C4-2B (cell line): Measurements from ENCODE around the gene VEPH1.

Source experiments
- ZFX ChIP-seq: fragments of 450-650 bp; IDR thresholded peaks from 2 replicates; pipeline ENCODE4 v1.6.1; 2017
- TF ChIP-seq, protein P1 (sequence below): fragments of 450-650 bp; conservative IDR thresholded peaks from 2 replicates; pipeline ENCODE4 v1.5.1; 2017; ENCODE audit warnings: mild to moderate bottlenecking

DNA sequence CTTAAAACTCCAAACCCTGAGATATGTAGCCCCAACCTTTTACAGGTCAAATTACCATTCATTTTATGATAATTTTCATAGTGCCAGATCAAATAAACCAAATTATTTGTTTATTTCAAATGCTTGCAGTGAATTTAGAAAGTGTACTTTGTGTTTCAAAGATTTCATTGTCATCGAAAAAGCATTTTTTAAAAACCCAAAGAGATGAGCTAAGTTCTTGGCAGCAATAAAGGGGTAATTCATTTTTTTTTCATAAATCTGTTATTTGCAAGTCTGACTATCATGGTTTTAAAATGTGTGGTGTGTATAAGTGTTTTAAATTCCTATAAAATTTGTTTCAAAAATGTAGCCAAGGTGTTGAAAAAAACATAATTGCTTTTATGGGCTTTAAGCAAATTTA lies 49.4 kb downstream of the VEPH1 start:
- TF ChIP-seq, protein P1, sequence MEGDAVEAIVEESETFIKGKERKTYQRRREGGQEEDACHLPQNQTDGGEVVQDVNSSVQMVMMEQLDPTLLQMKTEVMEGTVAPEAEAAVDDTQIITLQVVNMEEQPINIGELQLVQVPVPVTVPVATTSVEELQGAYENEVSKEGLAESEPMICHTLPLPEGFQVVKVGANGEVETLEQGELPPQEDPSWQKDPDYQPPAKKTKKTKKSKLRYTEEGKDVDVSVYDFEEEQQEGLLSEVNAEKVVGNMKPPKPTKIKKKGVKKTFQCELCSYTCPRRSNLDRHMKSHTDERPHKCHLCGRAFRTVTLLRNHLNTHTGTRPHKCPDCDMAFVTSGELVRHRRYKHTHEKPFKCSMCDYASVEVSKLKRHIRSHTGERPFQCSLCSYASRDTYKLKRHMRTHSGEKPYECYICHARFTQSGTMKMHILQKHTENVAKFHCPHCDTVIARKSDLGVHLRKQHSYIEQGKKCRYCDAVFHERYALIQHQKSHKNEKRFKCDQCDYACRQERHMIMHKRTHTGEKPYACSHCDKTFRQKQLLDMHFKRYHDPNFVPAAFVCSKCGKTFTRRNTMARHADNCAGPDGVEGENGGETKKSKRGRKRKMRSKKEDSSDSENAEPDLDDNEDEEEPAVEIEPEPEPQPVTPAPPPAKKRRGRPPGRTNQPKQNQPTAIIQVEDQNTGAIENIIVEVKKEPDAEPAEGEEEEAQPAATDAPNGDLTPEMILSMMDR: no peak
- no peak for TF ChIP-seq ZFX
